Glutamatergic neuron (in vitro differentiated cells): Measurements from ENCODE around the gene KNDC1. TPM values are rescaled to one million over a fixed set of nuclear protein-coding genes. Genes with fewer than 3 reads are reported as not detected.
"Not testable (repeated sequence)": the region's sequence is repeated elsewhere in the genome, so short reads cannot be mapped to it uniquely, and the experiment has no call there.

Source experiments
- DNase-seq: peaks from one replicate; pipeline ENCODE4 v3.0.0; 2022
- H3K27ac Mint-ChIP-seq: one replicate; pipeline ENCODE4 v1.8.0; 2020; ENCODE audit warnings: mild to moderate bottlenecking, mixed read lengths, inconsistent platforms; ENCODE audit not compliant: unreplicated experiment
- H3K27me3 Mint-ChIP-seq: one replicate; pipeline ENCODE4 v1.8.0; 2020; ENCODE audit warnings: mild to moderate bottlenecking, moderate library complexity, mixed read lengths, inconsistent platforms; ENCODE audit not compliant: unreplicated experiment
- H3K36me3 Mint-ChIP-seq: one replicate; pipeline ENCODE4 v1.8.0; 2020; ENCODE audit warnings: mild to moderate bottlenecking, mixed read lengths, inconsistent platforms; ENCODE audit not compliant: unreplicated experiment
- H3K4me1 Mint-ChIP-seq: one replicate; pipeline ENCODE4 v1.8.0; 2020; ENCODE audit warnings: mild to moderate bottlenecking, low read depth, mixed read lengths, inconsistent platforms; ENCODE audit not compliant: unreplicated experiment
- H3K4me3 Mint-ChIP-seq: one replicate; pipeline ENCODE4 v1.8.0; 2020; ENCODE audit warnings: mild to moderate bottlenecking, mixed read lengths, inconsistent platforms; ENCODE audit not compliant: unreplicated experiment
- H3K9me3 Mint-ChIP-seq: one replicate; pipeline ENCODE4 v1.8.0; 2020; ENCODE audit warnings: mild to moderate bottlenecking, moderate library complexity, mixed read lengths, inconsistent platforms; ENCODE audit not compliant: unreplicated experiment
- total RNA-seq: library from RNA; stranded (reverse); fragmentation: NEBNext Ultra II Directional; extraction: Animal tissue kit (Norgen Biotek cat#: 25700); gene quantifications from one replicate; pipeline ENCODE4 v1.2.1, GENCODE V29; 2021; ENCODE audit not compliant: unreplicated experiment
- TF ChIP-seq, protein P1 (sequence below): fragments of 200-600 bp; sonication (generic); IDR thresholded peaks from one replicate; pipeline ENCODE4 v1.5.0; 2021; ENCODE audit not compliant: partially characterized antibody, unreplicated experiment

The KNDC1 gene
- total RNA-seq, 1 donor from 2014 or later = 7.4 TPM

DNA sequence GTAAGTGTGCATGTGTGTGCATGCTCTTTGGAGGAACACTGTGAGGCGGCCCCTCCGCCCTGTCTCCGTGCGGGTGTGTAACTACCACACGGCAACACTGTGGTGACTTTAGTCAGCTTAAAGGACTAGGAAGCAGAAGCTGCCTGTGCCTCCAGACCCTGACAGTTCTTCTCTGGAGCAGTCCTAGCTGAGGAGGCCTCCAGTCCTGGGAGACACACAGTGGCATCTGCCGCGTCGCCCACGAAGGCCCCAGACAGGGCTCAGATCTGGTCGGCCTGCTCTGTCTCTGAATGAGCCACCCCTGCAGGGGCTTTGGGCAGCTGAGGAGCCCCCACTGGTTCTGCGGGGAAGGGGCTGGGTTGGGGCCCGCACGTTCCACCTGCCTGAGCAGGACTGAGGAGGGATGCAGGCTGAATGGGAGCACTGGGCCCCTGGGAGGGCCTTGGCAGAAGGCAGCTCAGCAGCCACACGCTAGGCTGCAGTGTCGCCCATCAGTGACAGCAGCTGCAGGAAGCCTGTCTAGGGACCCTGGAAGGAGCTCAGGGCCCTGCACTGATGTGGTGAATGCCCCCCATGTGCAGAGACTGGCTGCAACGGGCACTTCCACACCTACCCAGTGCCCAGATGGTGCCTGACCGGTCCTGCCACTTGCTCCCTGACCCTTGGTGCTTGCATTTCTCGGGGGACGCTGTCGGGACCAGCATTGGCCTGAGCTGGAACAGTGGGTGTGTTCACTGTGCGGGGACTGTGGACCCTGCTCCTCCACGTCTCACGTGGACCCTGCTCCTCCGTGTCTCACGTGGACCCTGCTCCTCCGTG lies 27.3 kb upstream of the KNDC1 start:
- Mint-ChIP-seq H3K4me1 (no peaks in the 10 kb centered on the region), H3K4me3 (no peak overlapping the region), H3K27ac (peak overlapping the region; percentile 55), H3K36me3 (no peaks in the 10 kb centered on the region), H3K9me3 (peaks cover 7% of the 10 kb centered on the region), H3K27me3 (peaks cover 17% of the 10 kb centered on the region)
- TF ChIP-seq, protein P1, sequence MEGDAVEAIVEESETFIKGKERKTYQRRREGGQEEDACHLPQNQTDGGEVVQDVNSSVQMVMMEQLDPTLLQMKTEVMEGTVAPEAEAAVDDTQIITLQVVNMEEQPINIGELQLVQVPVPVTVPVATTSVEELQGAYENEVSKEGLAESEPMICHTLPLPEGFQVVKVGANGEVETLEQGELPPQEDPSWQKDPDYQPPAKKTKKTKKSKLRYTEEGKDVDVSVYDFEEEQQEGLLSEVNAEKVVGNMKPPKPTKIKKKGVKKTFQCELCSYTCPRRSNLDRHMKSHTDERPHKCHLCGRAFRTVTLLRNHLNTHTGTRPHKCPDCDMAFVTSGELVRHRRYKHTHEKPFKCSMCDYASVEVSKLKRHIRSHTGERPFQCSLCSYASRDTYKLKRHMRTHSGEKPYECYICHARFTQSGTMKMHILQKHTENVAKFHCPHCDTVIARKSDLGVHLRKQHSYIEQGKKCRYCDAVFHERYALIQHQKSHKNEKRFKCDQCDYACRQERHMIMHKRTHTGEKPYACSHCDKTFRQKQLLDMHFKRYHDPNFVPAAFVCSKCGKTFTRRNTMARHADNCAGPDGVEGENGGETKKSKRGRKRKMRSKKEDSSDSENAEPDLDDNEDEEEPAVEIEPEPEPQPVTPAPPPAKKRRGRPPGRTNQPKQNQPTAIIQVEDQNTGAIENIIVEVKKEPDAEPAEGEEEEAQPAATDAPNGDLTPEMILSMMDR = no peak
- peak; percentile 29 for DNase-seq

DNA sequence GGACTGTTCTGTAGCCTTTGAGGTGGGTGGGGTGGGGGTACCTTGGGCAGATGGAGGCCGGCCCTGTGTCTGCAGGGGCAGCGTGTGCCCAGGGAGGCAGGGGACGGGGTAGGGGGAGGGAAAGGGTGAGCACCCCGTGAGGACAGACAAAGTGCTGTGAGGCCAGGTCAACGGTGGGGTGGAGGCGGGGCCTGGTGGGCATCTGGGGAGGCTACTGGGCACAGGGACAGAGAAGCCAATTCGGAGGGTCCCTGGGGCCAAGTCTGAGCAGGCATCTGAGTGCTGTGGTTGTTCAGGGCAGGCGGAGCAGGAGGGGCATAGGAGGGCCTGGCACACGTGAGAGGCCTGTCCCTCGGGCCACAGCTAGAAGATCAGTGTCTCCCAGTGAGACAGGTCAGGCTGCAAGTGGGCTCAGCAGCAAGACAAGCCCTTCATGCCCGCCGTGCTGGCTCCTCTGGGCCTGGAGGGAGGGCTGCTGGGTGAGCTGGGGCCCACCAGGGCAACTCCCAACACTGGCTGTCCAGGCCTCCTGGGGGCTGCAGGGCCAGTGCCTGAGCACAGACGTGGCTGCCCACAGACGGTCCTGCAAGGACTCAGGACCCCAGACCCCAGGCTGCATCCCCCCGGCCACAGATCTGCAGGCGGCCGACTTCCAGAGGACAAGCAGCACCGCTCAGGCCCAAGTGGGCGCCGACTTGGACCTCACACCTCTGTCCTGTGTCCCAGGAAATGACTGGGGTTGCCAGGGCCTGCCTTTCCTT lies 26.4 kb upstream of the KNDC1 start:
- Mint-ChIP-seq H3K27ac (no peak overlapping the region), H3K4me1 (no peaks in the 10 kb centered on the region), H3K27me3 (peaks cover 17% of the 10 kb centered on the region), H3K4me3 (no peak overlapping the region), H3K36me3 (no peaks in the 10 kb centered on the region), H3K9me3 (peaks cover 7% of the 10 kb centered on the region)
- peak; percentile 22 for DNase-seq
- TF ChIP-seq, protein P1 = no peak

DNA sequence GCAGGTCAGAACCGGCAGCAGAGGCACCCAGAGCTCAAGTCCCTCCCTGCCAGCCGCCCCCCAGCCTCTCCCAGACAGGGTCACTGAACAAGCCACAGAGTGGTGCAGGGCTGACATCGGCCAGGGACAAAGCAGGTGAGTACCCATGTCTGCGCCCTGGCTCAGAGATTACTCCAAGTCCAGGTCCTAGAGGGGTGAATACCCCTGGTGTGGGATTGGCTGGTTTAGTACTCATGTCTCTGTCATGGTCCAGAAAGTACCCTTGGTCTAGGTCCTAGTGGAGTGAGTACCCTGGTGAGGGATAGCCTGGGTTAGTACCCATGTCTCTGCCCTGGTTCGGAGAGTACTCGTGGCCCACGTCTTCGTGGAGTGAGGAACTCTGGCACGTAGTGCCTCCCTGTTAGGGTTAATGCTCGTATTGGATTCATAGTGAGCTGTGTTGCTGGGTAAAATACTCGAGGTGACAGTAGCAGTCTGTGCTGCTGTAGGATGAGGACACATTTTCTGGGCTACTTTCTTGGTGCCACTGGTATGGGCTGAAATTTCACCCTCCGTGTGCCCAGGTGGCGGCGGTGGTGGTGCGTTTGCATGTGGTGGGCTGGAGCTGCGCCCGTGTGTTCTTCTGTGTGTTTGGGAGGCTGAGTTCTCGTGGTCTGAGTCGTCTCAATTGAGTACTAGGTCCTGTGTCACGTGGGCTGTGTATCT lies 25.5 kb upstream of the KNDC1 start:
- peaks cover 7% of the 10 kb centered on the region for H3K9me3 Mint-ChIP-seq
- DNase-seq = peak; percentile 15
- no peak overlapping the region for H3K4me3 Mint-ChIP-seq
- peaks cover 14% of the 10 kb centered on the region for H3K27me3 Mint-ChIP-seq
- no peaks in the 10 kb centered on the region for H3K36me3 Mint-ChIP-seq
- H3K27ac Mint-ChIP-seq = no peak overlapping the region
- no peaks in the 10 kb centered on the region for H3K4me1 Mint-ChIP-seq
- TF ChIP-seq, protein P1 = no peak

DNA sequence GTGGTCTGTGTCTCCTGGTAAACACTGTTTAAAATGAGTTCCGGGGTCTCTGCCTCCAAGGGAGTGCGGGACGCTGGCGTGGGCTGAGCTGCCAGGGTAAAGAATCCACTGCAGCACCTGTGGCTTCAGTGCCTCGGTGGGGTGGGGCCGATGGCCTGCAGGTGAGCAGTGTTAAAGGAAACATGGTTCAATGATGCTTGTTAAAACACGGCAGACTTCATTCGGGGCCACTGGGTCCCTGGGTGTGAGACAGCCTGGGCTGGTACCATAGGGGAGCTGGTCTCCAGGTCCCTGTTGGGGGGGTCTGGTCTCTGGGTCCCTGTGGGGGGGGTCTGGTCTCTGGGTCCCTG lies 24.9 kb upstream of the KNDC1 start:
- DNase-seq = no peak
- Mint-ChIP-seq H3K4me3 (no peak overlapping the region), H3K9me3 (peaks cover 7% of the 10 kb centered on the region), H3K4me1 (no peaks in the 10 kb centered on the region), H3K36me3 (no peaks in the 10 kb centered on the region), H3K27me3 (peaks cover 13% of the 10 kb centered on the region), H3K27ac (no peak overlapping the region)
- TF ChIP-seq, protein P1 = no peak

DNA sequence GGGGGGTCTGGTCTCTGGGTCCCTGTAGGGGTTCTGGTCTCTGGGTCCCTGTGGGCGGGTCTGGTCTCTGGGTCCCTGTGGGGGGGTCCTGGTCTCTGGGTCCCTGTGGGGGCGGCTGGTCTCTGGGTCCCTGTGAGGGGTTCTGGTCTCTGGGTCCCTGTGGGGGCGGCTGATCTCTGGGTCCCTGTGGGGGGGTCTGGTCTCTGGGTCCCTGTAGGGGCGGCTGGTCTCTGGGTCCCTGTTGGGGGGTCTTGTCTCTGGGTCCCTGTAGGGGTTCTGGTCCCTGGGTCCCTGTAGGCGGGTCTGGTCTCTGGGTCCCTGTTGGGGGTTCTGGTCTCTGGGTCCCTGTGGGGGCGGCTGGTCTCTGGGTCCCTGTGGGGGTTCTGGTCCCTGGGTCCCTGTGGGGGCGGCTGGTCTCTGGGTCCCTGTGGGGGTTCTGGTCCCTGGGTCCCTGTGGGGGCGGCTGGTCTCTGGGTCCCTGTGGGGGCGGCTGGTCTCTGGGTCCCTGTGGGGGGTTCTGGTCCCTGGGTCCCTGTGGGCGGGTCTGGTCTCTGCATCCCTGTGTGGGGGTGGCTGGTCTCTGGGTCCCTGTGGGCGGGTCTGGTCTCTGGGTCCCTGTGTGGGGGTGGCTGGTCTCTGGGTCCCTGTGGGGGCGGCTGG lies 22.4 kb upstream of the KNDC1 start:
- H3K9me3 Mint-ChIP-seq, H3K36me3 Mint-ChIP-seq, H3K4me3 Mint-ChIP-seq, H3K4me1 Mint-ChIP-seq, H3K27me3 Mint-ChIP-seq, H3K27ac Mint-ChIP-seq: not testable (repeated sequence)
- DNase-seq = peak; percentile 13
